ENCODE data around the gene COA8. TPM values are rescaled to one million over a fixed set of nuclear protein-coding genes. Genes with fewer than 3 reads are reported as not detected.

Gene COA8
- total RNA-seq, 3 donors from 2014 or later (not counting 1 experiment from before 2014, with no cell fraction given): 22.2 to 32.0 (median 24.9) TPM

Other genes starting within 250 kb of the COA8 start
- gene EIF5, start 228.7 kb upstream of the COA8 start, total RNA-seq: 100 to 1,000 TPM; 498 to 670 (median 594) TPM
- gene MARK3, start 177.5 kb upstream of the COA8 start, total RNA-seq: 100 to 1,000 TPM; 138 to 167 (median 152) TPM
- gene CKB, start 40.1 kb upstream of the COA8 start, total RNA-seq: 10 to 100 TPM in 1 of 3 donors, 1 to 10 TPM in 2; 4.0 to 37.4 (median 9.0) TPM
- gene TRMT61A, start 33.8 kb upstream of the COA8 start, total RNA-seq: 1 to 10 TPM; 8.1 to 9.4 (median 9.1) TPM
- gene BAG5, start 303 bp upstream of the COA8 start, total RNA-seq: 10 to 100 TPM; 36.1 to 48.0 (median 47.0) TPM
- 100 to 1,000 TPM; 144 to 200 (median 178) TPM for gene KLC1, start 66.3 kb downstream of the COA8 start, total RNA-seq
- gene XRCC3, start 152.5 kb downstream of the COA8 start, total RNA-seq: 10 to 100 TPM; 11.6 to 12.8 (median 12.7) TPM
- gene ZFYVE21, start 152.8 kb downstream of the COA8 start, total RNA-seq: 10 to 100 TPM in 1 of 3 donors, 1 to 10 TPM in 2; 5.9 to 10.7 (median 8.5) TPM